HL-60/S4 treated with retinoic acid at 250 ng/mL for 4 days and 3 days (cell line): ENCODE measurements around the gene S100A13.
"Not testable (repeated sequence)": the region's sequence is repeated elsewhere in the genome, so short reads cannot be mapped to it uniquely, and the experiment has no call there.

Source experiments
- in situ Hi-C: fragments of 300-500 bp; cut with MboI; formaldehyde crosslinking; loops from 2 replicates; pipeline ENCODE4 v1.7.0; 2022; ENCODE audit warnings: low sequenced_read_pairs

S100A13 gene

GRCh38 chr1:153575081-153575491, 52.2 kb downstream of the S100A13 start:
- in situ Hi-C loops = not testable (repeated sequence)

- in situ Hi-C loops = no loop called here
Observed at GRCh38 chr1:153573351-153573750, 54.0 kb downstream of the S100A13 start.

- in situ Hi-C loops = no loop called here
Observed at GRCh38 chr1:153572569-153573015, 54.7 kb downstream of the S100A13 start.

- in situ Hi-C loops = no loop called here
Observed at GRCh38 chr1:153571706-153572105, 55.6 kb downstream of the S100A13 start.

- in situ Hi-C loops = no loop called here
Observed at GRCh38 chr1:153570874-153571273, 56.4 kb downstream of the S100A13 start.

- in situ Hi-C loops = no loop called here
Observed at GRCh38 chr1:153569465-153569864, 57.8 kb downstream of the S100A13 start.
